ENCODE measurements around the gene LPCAT1.

LPCAT1 gene

GRCh38 chr5:1510151-1510561 lies 13.6 kb downstream of the LPCAT1 start:
- DNase-seq (ENCODE audit: low read depth in 2 of 2), result no peak
- no peak overlapping the region for H3K4me3 ChIP-seq (replicated peaks in 1 of 2; ENCODE audit: low read depth in 2 of 2, low read length in 2 of 2)
- no peak for TF ChIP-seq CTCF (IDR thresholded peaks at IDR 0.05; ENCODE audit: low read depth, low read length)

DNA sequence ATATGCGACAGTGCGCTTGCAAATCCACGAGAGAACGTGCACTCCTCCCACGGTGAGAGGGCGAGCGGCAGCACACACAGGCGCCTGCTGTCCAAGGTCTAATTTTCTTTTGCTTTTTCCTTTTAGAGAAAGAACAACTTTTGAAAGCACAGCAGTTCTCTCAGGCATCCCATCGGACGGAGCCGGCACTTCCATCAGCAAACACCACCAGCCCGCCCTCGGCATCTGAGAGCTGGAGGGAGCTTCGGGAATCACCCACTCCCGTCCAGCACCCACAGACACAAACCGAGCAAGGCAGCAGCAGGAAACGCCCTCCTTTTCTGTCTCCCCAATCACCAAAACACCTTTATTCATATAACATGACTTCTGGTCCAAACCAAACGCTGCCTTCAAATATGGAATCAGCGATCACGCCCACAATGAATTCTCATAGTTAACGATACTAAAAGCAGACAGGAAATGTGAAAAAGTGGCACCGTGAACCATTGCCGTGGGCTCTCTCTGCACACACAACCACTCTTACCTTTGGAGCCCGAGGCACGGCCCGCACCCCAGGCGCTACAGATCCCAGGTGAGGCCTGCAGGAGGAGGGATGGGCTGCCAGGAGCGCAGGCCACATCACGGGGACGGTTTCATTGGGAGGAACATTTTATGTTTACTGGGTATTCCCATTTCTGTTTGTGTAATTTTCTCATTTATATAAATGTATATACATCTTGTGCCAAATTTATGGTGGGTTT lies 14.2 kb downstream of the LPCAT1 start:
- no peak for TF ChIP-seq CTCF (IDR thresholded peaks at IDR 0.05; ENCODE audit: low read depth, low read length)
- no peak overlapping the region for H3K4me3 ChIP-seq (replicated peaks in 1 of 2; ENCODE audit: low read depth in 2 of 2, low read length in 2 of 2)
- no peak for DNase-seq (ENCODE audit: low read depth in 2 of 2)

DNA sequence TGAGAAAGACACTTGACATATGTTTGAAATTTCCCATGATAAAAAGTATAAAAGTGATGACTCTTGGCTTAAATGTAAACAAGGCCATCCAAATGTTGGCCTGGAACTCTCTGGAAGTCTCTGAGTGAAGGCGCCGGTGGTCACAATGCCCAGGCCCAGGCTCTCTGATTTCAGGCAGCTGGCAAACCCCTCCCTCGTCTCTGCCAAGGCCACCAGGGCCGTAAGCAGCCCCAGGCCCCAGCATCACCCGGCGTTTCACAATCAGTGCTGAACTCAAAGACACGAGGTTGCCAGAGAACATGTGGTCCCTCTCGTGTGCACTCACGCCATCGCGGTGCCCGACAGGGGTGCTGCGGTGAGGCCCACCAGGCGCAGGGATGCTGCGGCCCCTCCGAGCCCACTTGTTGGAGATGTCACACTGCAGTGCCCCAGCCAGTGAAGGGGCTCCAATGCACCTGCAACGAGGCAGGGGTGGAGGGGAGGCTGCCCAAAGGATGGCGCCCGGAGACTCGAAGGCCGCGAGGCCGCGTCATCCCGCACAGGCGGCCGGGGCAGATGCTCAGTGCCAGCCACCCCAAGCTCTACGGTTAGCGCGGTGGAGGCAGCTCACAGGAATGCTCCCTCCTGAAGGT lies 15.0 kb downstream of the LPCAT1 start:
- no peak overlapping the region for H3K4me3 ChIP-seq (replicated peaks in 1 of 2; ENCODE audit: low read depth in 2 of 2, low read length in 2 of 2)
- no peak for TF ChIP-seq CTCF (IDR thresholded peaks at IDR 0.05; ENCODE audit: low read depth, low read length)
- DNase-seq (ENCODE audit: low read depth in 2 of 2), result no peak

DNA sequence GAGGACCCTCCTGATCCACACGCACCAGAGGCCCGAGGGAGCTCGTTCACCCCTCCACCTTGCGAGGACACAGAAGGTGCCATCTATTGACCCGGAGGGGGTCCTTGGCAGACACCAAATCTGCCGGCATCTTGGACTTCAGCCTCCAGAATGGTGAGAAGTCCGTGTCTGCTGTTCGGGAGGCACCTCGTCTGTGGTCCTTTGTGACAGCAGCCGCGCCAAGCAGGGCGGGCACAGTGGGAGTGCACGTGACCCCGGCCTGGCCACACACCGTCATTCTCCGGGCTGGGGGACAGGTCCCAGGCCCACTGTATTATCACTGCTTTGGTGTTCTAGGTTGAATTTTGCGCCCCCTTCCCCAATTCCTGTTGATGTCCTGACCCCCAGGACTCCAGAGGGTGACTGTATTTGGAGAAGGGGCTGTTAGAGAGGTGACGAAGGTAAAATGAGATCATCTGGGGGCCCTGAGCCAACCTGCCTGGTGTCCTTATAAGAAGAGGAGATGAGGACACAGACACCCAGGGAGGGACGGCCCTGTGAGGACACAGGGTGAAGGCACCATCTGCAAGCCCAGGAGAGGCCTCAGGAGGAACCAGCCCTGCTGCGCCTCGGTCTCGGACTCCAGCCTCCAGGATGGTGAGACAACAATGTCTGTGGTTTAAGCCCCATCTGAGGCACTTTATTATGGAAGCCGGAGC lies 15.7 kb downstream of the LPCAT1 start:
- TF ChIP-seq CTCF (IDR thresholded peaks at IDR 0.05; ENCODE audit: low read depth, low read length), result no peak
- no peak for DNase-seq (ENCODE audit: low read depth in 2 of 2)
- no peak overlapping the region for H3K4me3 ChIP-seq (replicated peaks in 1 of 2; ENCODE audit: low read depth in 2 of 2, low read length in 2 of 2)

- DNase-seq (ENCODE audit: low read depth in 2 of 2), result no peak
- no peak overlapping the region for H3K4me3 ChIP-seq (replicated peaks in 1 of 2; ENCODE audit: low read depth in 2 of 2, low read length in 2 of 2)
- TF ChIP-seq CTCF (IDR thresholded peaks at IDR 0.05; ENCODE audit: low read depth, low read length), result no peak
Measured at GRCh38 chr5:1507457-1507856, 16.3 kb downstream of the LPCAT1 start.

GRCh38 chr5:1507014-1507375 lies 16.8 kb downstream of the LPCAT1 start:
- DNase-seq (ENCODE audit: low read depth in 2 of 2), result no peak
- TF ChIP-seq CTCF (IDR thresholded peaks at IDR 0.05; ENCODE audit: low read depth, low read length), result no peak

More at GRCh38 chr5:1507014-1507375, 16.8 kb downstream of the LPCAT1 start:
- H3K4me3 ChIP-seq (replicated peaks in 1 of 2; ENCODE audit: low read depth in 2 of 2, low read length in 2 of 2), result no peak overlapping the region
